Activated naive CD4-positive, alpha-beta T cell (primary cell): ENCODE measurements around the gene CC2D2A.

Experiments used
- DNase-seq, 4 experiments: peaks; one replicate each; lab custom pipeline; 2025; lab: John Stamatoyannopoulos, UW

Gene CC2D2A

DNA sequence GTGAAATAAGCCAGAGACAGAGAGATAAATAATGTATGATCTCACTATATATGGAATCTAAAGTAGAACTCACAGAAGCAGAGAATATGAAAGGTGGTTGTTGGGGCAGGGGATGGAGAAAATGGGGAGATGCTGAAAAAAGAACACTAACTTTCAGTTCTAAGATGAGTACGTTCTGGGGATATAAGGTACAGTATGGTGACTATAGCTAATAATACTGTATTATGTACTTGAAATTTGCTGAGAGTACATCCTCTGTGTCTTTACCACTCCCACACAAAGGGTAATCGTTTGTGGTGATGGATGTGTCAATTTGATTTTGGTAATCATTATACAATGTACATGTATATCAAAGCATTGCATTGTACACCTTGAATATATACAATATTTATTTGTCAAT, 178.9 kb downstream of the CC2D2A start:
- DNase-seq, result no peak

DNA sequence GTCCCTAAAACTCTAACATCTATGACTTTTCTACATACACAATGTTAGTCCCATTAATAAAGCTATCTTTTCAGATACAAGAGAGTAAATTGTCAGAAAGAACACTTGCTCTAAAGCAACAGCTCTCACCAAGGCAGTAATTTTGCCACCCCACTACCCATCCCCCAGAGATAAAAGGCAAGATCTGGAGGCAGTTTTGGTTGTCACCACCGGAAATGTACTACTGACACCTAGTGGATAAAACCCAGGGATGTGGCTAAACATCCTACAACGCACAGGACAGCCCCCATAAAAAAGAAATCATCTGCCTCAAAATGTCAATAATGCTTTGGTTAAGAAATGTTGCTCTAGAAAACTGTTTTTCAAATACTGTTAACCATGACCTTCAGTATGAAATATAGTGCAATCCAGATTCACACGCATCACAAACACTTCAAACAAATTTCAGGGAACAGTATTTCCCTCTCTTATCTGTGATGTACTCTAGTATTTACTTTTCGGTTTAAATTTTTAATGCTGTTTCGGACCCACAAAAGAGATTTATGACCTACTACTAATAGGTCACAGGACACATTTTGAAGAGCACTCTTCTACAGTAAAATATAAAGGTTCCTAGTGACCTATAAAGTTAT, 180.3 kb downstream of the CC2D2A start:
- peak in 3 of 4 experiments; percentile 3 to 33 (median 15) for DNase-seq
